NT2/D1 (cell line): ENCODE measurements around the gene ARPC1B.

Experiments used
- SUZ12 ChIP-seq: IDR thresholded peaks from 2 replicates; pipeline ENCODE4 v1.6.1; 2011; ENCODE audit not compliant: insufficient read length, insufficient read depth; ENCODE audit errors: extremely low read depth
- ZNF274 ChIP-seq: IDR thresholded peaks from 2 replicates; pipeline ENCODE4 v1.6.1; 2011; ENCODE audit warnings: mild to moderate bottlenecking, low read depth, low read length

DNA sequence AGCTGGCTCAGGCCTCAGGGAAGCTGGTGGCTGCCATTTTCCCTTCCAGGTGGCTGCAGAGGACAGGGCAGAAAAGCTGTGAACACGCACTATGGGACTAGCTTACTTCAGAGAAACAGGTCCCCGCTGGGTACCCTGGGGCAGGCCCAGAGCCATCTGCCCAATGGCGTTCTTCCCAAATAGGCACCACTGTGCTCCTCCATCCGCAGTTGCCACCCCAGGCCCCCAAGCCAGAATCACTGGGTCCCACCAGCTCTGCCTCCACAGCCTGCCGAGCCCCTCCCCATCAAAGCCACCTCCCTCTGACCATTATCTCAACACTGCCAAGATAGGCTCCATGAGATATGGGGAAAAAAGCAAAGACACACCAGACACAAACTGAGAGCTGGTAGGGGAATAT is 45.7 kb downstream of the ARPC1B start:
- TF ChIP-seq SUZ12 = no peak
- TF ChIP-seq ZNF274 = no peak
